DMS153 (cell line): ENCODE results near the gene CSTPP1.

Source experiments
- DNase-seq: peaks from one replicate; lab custom pipeline; 2025; lab: John Stamatoyannopoulos, UW

Gene CSTPP1

DNA sequence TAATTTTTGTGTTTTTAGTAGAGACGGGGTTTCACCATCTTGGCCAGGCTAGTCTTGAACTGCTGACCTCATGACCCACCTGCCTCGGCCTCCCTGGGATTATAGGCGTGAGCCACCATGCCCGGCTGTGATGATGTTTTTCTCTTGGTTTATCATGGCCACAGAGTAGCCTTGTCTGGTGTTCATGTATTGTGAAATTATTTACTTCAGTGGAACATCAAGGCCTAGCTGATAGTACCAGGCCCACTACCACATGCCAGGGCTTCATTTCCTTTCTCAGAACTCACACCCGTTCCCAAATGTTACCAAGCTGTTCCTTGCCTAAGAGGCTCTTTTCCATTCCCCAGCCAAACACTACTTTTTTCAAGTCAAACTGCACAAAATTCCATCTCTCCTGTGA is 272.1 kb downstream of the CSTPP1 start:
- no peak for DNase-seq
